Spleen (tissue), 11 donors: ENCODE measurements around the gene SLC6A20. TPM values are rescaled to one million over a fixed set of nuclear protein-coding genes. Genes with fewer than 3 reads are reported as not detected.

Experiments
- DNase-seq: peaks from one replicate; pipeline ENCODE4 v3.0.0-alpha.2; 2020
- H3K27ac ChIP-seq, 8 donors: fragments of 200-600 bp; sonication (generic) in 7 of 8; 1 replicate in 4 of 8; 2 replicates in 4 of 8; pipeline versions ENCODE4 v1.5.0 to v1.8.0; 2016 to 2021; ENCODE audit warnings: inconsistent platforms in 4 of 8, mild to moderate bottlenecking in 4 of 8, moderate library complexity in 1 of 8
- H3K27me3 ChIP-seq, 7 donors: fragments of 200-600 bp; sonication (generic) in 6 of 7; replicated peaks in 1 of 7; 1 replicate in 4 of 7; 2 replicates in 3 of 7; pipeline versions ENCODE4 v1.5.0 to v1.8.0; 2016 to 2021; ENCODE audit warnings: inconsistent platforms in 3 of 7, mild to moderate bottlenecking in 1 of 7
- H3K36me3 ChIP-seq, 6 donors: fragments of 200-600 bp; sonication (generic) in 5 of 6; 1 replicate in 4 of 6; 2 replicates in 2 of 6; pipeline versions ENCODE4 v1.5.0 to v1.8.0; 2016 to 2021; ENCODE audit warnings: inconsistent platforms in 2 of 6
- H3K4me1 ChIP-seq, 6 donors: fragments of 200-600 bp; sonication (generic) in 5 of 6; 1 replicate in 3 of 6; 2 replicates in 3 of 6; pipeline versions ENCODE4 v1.5.0 to v1.8.0; 2016 to 2021; ENCODE audit warnings: inconsistent platforms in 3 of 6
- H3K4me3 ChIP-seq, 8 donors: fragments of 200-600 bp; sonication (generic) in 7 of 8; 1 replicate in 4 of 8; 2 replicates in 4 of 8; pipeline versions ENCODE4 v1.5.0 to v1.8.0; 2016 to 2021; ENCODE audit warnings: inconsistent platforms in 4 of 8, mild to moderate bottlenecking in 4 of 8, moderate library complexity in 2 of 8
- H3K9me3 ChIP-seq, 8 donors: fragments of 200-600 bp; sonication (generic) in 7 of 8; 1 replicate in 4 of 8; 2 replicates in 4 of 8; pipeline versions ENCODE4 v1.5.0 to v1.8.0; 2016 to 2021; ENCODE audit warnings: inconsistent platforms in 4 of 8
- POLR2A ChIP-seq, 3 donors: fragments of 450-650 bp; IDR thresholded peaks; one replicate each; pipeline ENCODE4 v1.5.1; 2017; ENCODE audit warnings: antibody characterized with exemption in 3 of 3, mild to moderate bottlenecking in 1 of 3
- POLR2AphosphoS5 ChIP-seq, 3 donors: sonication (generic); formaldehyde crosslinking; IDR thresholded peaks; one replicate each; pipeline ENCODE4 v1.5.1; 2017; ENCODE audit warnings: antibody characterized with exemption in 3 of 3
- WGBS, 5 donors: extraction: QIAGEN DNeasy Blood & Tissue Kit in 3 of 5; methylation state at CpG; one replicate each; pipeline versions ENCODE4 v1.1.5 to v1.1.7; 2013 to 2018; 5-methylcytosine and 5-hydroxymethylcytosine counted together
- intact Hi-C: fragments of 100-400 bp; cut with DNase I; formaldehyde crosslinking; loops from one replicate; pipeline ENCODE4 v1.15.0; 2023; ENCODE audit warnings: low total_unique reads
- polyA plus RNA-seq, 3 donors: library from polyadenylated mRNA; stranded (reverse); fragments of 200-250 nt; gene quantifications; one replicate each; pipeline ENCODE4 v1.2.1, GENCODE V29; 2013
- total RNA-seq, 7 donors: library from RNA; depleted of rRNA in 3 of 7; stranded (reverse); fragments of >200 nt in 3 of 7; fragmentation: NEBNext Ultra II Directional in 4 of 7; extraction: Animal tissue kit (Norgen Biotek cat#: 25700) in 4 of 7; gene quantifications; one replicate each; pipeline versions ENCODE4 v1.1.0 to v1.2.1, GENCODE V29; 2016 to 2021
- TF ChIP-seq, protein P1 (sequence below), 11 experiments: fragments of 200-600 bp in 7 of 11; fragments of 450-650 bp in 4 of 11; sonication (generic) in 4 of 11; IDR thresholded peaks in 8 of 11; conservative IDR thresholded peaks in 3 of 11; 1 replicate in 7 of 11; 2 replicates in 4 of 11; pipeline versions ENCODE4 v1.4.0 to v1.8.0; 2016 to 2021; ENCODE audit warnings: antibody characterized with exemption in 11 of 11, inconsistent platforms in 4 of 11, mild to moderate bottlenecking in 1 of 11
- donor health status: healthy with polysubstance abuse.
- donor health status: DM: no; HTN: no; CAD: no; lungs with moderate emphysema.
- donor health status: DM: no; HTN: no; CAD: no.
- donor health status: Bipolar disorder and iron deficiency.
- donor health status: healthy.
- donor health status: DM: no; HTN: no; CAD: no.
- donor health status: DM: yes; HTN: yes; CAD: no.

SLC6A20 gene
- total and polyA plus RNA-seq, 10 donors, result 0.02 to 0.49 (median 0.32) TPM; not detected in 3

DNA sequence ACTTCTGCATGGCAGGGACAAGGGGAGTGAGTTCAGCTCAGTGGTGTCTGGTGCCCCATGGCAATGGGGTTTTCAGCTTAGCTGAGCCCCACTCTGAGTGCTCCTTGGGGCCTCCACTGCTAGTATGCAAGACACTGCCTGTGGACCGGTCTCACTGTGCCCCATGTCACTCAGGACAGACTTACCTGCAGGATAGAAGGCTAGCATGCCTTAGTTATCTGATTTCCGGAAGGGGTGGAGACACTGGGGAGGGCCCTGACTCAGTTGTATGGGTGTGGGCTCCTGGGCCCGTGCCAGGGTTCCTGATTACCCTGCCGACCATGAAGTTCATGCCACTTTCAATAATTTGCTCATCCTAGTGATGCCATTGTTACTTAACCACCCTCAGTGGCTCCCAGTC lies 4.3 kb upstream of the SLC6A20 start:
- H3K9me3 ChIP-seq, result no peaks in the 10 kb centered on the region

DNA sequence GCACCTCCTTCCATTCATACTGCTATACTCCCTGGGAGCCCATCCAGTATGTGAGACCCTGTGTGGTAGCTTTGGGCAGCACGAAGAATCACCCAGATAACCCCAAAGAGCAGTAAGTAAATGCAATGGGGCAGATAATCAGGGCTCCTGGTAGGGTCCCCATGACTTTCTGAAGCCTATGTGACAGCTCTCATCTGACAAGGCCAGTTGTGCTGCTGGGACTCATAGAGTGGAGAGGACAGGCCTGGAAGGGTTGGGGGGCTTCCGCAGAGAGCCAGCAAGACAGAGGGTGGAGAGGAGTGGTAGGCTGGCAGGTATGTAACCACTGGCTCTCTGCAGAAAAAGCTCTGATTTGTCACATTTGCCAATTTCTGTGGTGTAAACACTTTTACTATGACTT lies 3.2 kb upstream of the SLC6A20 start:
- Histone ChIP-seq H3K27me3 (peaks cover 4 to 60% (median 35%) of the 10 kb centered on the region in 7 donors), H3K4me3 (no peak overlapping the region), H3K36me3 (no peaks in the 10 kb centered on the region), H3K9me3 (no peaks in the 10 kb centered on the region), H3K4me1 (peaks cover 0 to 20% (median 15%) of the 10 kb centered on the region in 6 donors), H3K27ac (no peak overlapping the region)
- 85 to 95% (median 91%) methylated on average over 2 of the region's 2 CpGs for whole genome bisulfite sequencing, 5 donors
- DNase-seq, result no peak
- TF ChIP-seq, protein P1, sequence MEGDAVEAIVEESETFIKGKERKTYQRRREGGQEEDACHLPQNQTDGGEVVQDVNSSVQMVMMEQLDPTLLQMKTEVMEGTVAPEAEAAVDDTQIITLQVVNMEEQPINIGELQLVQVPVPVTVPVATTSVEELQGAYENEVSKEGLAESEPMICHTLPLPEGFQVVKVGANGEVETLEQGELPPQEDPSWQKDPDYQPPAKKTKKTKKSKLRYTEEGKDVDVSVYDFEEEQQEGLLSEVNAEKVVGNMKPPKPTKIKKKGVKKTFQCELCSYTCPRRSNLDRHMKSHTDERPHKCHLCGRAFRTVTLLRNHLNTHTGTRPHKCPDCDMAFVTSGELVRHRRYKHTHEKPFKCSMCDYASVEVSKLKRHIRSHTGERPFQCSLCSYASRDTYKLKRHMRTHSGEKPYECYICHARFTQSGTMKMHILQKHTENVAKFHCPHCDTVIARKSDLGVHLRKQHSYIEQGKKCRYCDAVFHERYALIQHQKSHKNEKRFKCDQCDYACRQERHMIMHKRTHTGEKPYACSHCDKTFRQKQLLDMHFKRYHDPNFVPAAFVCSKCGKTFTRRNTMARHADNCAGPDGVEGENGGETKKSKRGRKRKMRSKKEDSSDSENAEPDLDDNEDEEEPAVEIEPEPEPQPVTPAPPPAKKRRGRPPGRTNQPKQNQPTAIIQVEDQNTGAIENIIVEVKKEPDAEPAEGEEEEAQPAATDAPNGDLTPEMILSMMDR (IDR thresholded peaks at IDR 0.05 in 8 of 11, conservative IDR thresholded peaks at IDR 0.05 in 3 of 11), result no peak
- TF ChIP-seq POLR2AphosphoS5 (IDR thresholded peaks at IDR 0.05) (no peak), POLR2A (IDR thresholded peaks at IDR 0.05) (no peak)
- intact Hi-C loops, result no loop called here

More for the DNA sequence above, 4.3 kb upstream of the SLC6A20 start:
- H3K27ac ChIP-seq, result no peak overlapping the region
- WGBS, 5 donors, result 83 to 96% (median 88%) methylated on average over 3 to 4 of the region's 4 CpGs
- no peak for DNase-seq
- H3K27me3 ChIP-seq, result peaks cover 0 to 50% (median 25%) of the 10 kb centered on the region in 7 donors
- no peaks in the 10 kb centered on the region for H3K36me3 ChIP-seq
- H3K4me3 ChIP-seq, result no peak overlapping the region
- intact Hi-C loops, result no loop called here
- TF ChIP-seq POLR2AphosphoS5 (IDR thresholded peaks at IDR 0.05), result no peak
- TF ChIP-seq, protein P1 (IDR thresholded peaks at IDR 0.05 in 8 of 11, conservative IDR thresholded peaks at IDR 0.05 in 3 of 11), result no peak
- no peak for TF ChIP-seq POLR2A (IDR thresholded peaks at IDR 0.05)
- H3K4me1 ChIP-seq, result peaks cover 0 to 15% (median 13%) of the 10 kb centered on the region in 6 donors

DNA sequence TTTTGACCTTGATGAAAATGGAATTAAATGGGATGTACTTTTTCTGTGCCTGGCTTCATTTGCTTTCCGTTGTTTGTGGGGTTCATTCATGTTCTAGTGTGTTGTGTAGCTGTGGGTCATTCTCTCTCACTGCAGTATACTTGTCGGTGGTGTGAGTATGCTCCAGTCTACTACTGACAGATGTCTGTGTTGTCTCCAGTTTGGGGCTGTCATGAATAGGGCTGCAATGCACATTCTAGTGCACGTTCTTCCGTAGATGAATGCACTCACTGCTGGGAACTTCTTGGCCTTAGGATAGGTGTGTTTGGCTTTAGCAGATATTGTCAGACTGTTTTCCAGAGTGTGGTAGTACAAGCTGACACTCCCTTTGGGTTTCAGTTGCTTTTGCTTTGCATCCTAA lies 1.7 kb upstream of the SLC6A20 start:
- Histone ChIP-seq H3K27me3 (peaks cover 4 to 67% (median 40%) of the 10 kb centered on the region in 7 donors), H3K27ac (no peak overlapping the region), H3K4me3 (no peak overlapping the region), H3K9me3 (no peaks in the 10 kb centered on the region), H3K36me3 (no peaks in the 10 kb centered on the region), H3K4me1 (peaks cover 0 to 20% (median 15%) of the 10 kb centered on the region in 6 donors)
- TF ChIP-seq POLR2A (IDR thresholded peaks at IDR 0.05) (no peak), POLR2AphosphoS5 (IDR thresholded peaks at IDR 0.05) (no peak)
- TF ChIP-seq, protein P1 (IDR thresholded peaks at IDR 0.05 in 8 of 11, conservative IDR thresholded peaks at IDR 0.05 in 3 of 11), result no peak
- intact Hi-C loops, result no loop called here
- DNase-seq, result no peak
- WGBS, 5 donors, result 74 to 86% (median 81%) methylated on average over 4 of the region's 4 CpGs

DNA sequence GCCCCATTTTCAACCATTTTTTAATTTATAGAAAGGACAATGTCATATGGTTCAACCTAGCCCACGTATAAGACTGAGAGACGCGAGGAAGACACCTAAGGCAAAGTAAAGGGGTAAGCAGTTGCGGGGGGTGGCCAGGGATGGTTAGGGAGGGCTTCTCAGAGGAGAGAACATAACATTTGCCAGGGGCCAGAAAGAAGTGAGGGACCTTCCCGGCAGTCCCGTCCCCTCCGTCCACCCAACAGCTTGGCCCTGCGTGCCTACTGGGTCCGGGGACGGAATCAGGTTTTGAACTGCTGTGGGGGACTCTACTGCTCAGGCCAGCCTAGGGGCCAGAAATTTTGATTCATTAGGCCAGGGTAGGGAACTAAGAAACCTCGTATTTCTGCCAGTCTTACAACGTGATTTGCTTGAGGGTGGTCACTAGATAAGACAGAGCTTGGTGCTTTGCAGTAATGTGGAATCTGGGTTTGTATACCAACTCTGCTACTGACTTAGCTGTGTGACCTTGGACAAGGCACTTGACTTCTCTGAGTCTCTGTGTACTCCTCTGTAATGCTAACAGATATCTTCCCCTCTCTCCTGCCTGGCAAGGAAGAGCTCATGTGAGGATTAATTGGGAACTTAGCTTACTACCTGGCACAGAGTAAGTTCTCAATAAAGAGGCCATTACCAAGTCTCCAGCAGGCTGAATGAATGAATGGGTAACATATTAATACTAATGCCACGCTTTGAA lies 734 bp upstream of the SLC6A20 start:
- WGBS, 5 donors, result 57 to 69% (median 67%) methylated on average over 11 to 13 of the region's 13 CpGs
- H3K4me1 ChIP-seq, result peaks cover 0 to 23% (median 15%) of the 10 kb centered on the region in 6 donors
- H3K27me3 ChIP-seq, result peaks cover 4 to 67% (median 40%) of the 10 kb centered on the region in 7 donors
- peak overlapping the region in 5 of 8 donors; percentile 40 to 73 (median 45) for H3K4me3 ChIP-seq
- no peak overlapping the region for H3K27ac ChIP-seq
- DNase-seq, result no peak
- no peaks in the 10 kb centered on the region for H3K36me3 ChIP-seq
- TF ChIP-seq POLR2A (IDR thresholded peaks at IDR 0.05) (no peak), POLR2AphosphoS5 (IDR thresholded peaks at IDR 0.05) (no peak)
- TF ChIP-seq, protein P1 (IDR thresholded peaks at IDR 0.05 in 8 of 11, conservative IDR thresholded peaks at IDR 0.05 in 3 of 11), result no peak
- intact Hi-C loops, result no loop called here
- H3K9me3 ChIP-seq, result no peaks in the 10 kb centered on the region
